ENCODE measurements around the gene KCNMA1. TPM values are rescaled to one million over a fixed set of nuclear protein-coding genes. Genes with fewer than 3 reads are reported as not detected.
A peak's percentile ranks its signal among the peaks of the same experiment; 100 is the strongest.

KCNMA1 gene
- total RNA-seq, 1 donor from 2014 or later = 87.6 TPM

GRCh38 chr10:77041636-77042258 lies 595.9 kb downstream of the KCNMA1 start:
- Mint-ChIP-seq H3K27ac (ENCODE audit: unreplicated experiment) (no peak overlapping the region), H3K4me1 (ENCODE audit: low read depth) (peaks cover 7% of the 10 kb centered on the region), H3K27me3 (ENCODE audit: low read depth) (no peaks in the 10 kb centered on the region), H3K4me3 (ENCODE audit: unreplicated experiment) (no peak overlapping the region), H3K9me3 (ENCODE audit: low read depth) (no peaks in the 10 kb centered on the region), H3K36me3 (ENCODE audit: low read depth) (peaks cover 3% of the 10 kb centered on the region)
- no peak for DNase-seq (ENCODE audit: low spot score)
- TF ChIP-seq CTCF (IDR thresholded peaks at IDR 0.05) = no peak

GRCh38 chr10:77038407-77038806 lies 599.2 kb downstream of the KCNMA1 start:
- Mint-ChIP-seq H3K27ac (ENCODE audit: unreplicated experiment) (no peak overlapping the region), H3K27me3 (ENCODE audit: low read depth) (no peaks in the 10 kb centered on the region), H3K4me3 (ENCODE audit: unreplicated experiment) (no peak overlapping the region), H3K4me1 (ENCODE audit: low read depth) (peaks cover 4% of the 10 kb centered on the region), H3K36me3 (ENCODE audit: low read depth) (peaks cover 3% of the 10 kb centered on the region), H3K9me3 (ENCODE audit: low read depth) (no peaks in the 10 kb centered on the region)
- DNase-seq (ENCODE audit: low spot score) = no peak
- TF ChIP-seq CTCF (IDR thresholded peaks at IDR 0.05) = no peak

GRCh38 chr10:77037735-77038403 lies 599.7 kb downstream of the KCNMA1 start:
- H3K27ac Mint-ChIP-seq (ENCODE audit: unreplicated experiment) = no peak overlapping the region
- H3K27me3 Mint-ChIP-seq (ENCODE audit: low read depth) = no peaks in the 10 kb centered on the region
- H3K9me3 Mint-ChIP-seq (ENCODE audit: low read depth) = no peaks in the 10 kb centered on the region
- H3K4me3 Mint-ChIP-seq (ENCODE audit: unreplicated experiment) = no peak overlapping the region
- peaks cover 4% of the 10 kb centered on the region for H3K4me1 Mint-ChIP-seq (ENCODE audit: low read depth)
- TF ChIP-seq CTCF (IDR thresholded peaks at IDR 0.05) = no peak
- no peak for DNase-seq (ENCODE audit: low spot score)
- H3K36me3 Mint-ChIP-seq (ENCODE audit: low read depth) = peaks cover 3% of the 10 kb centered on the region

- DNase-seq (ENCODE audit: low spot score) = no peak
- Mint-ChIP-seq H3K9me3 (ENCODE audit: low read depth) (no peaks in the 10 kb centered on the region), H3K4me3 (ENCODE audit: unreplicated experiment) (no peak overlapping the region), H3K27me3 (ENCODE audit: low read depth) (no peaks in the 10 kb centered on the region), H3K36me3 (ENCODE audit: low read depth) (peaks cover 3% of the 10 kb centered on the region), H3K4me1 (ENCODE audit: low read depth) (peaks cover 4% of the 10 kb centered on the region), H3K27ac (ENCODE audit: unreplicated experiment) (no peak overlapping the region)
- TF ChIP-seq CTCF (IDR thresholded peaks at IDR 0.05) = peak; percentile 77
These were observed 600.4 kb downstream of the KCNMA1 start for GRCh38 chr10:77036993-77037734.

- H3K4me1 Mint-ChIP-seq (ENCODE audit: low read depth) = no peaks in the 10 kb centered on the region
- H3K36me3 Mint-ChIP-seq (ENCODE audit: low read depth) = peaks cover 3% of the 10 kb centered on the region
- no peaks in the 10 kb centered on the region for H3K27me3 Mint-ChIP-seq (ENCODE audit: low read depth)
- DNase-seq (ENCODE audit: low spot score) = no peak
- no peaks in the 10 kb centered on the region for H3K9me3 Mint-ChIP-seq (ENCODE audit: low read depth)
- no peak overlapping the region for H3K4me3 Mint-ChIP-seq (ENCODE audit: unreplicated experiment)
- TF ChIP-seq CTCF (IDR thresholded peaks at IDR 0.05) = no peak
- H3K27ac Mint-ChIP-seq (ENCODE audit: unreplicated experiment) = no peak overlapping the region
These were observed 601.3 kb downstream of the KCNMA1 start for GRCh38 chr10:77036276-77036675.

Data from chondrocyte (in vitro differentiated cells).